Measurements from ENCODE around the gene CD320.
"Not testable (repeated sequence)": the region's sequence is repeated elsewhere in the genome, so short reads cannot be mapped to it uniquely, and the experiment has no call there.

Gene CD320

GRCh38 chr19:8342684-8343482 is 34.7 kb upstream of the CD320 start, which contains the start of gene KANK3:
Gene KANK3 (minus strand): TSS chr19:8343262. CDS start chr19:8337828, 5,434 bp downstream.
- in situ Hi-C loops (cut with HindIII; ENCODE audit: low sequenced_read_pairs) = no loop called here
- peak within 1 kb of the TSS; percentile 40 for H3K4me3 ChIP-seq (ENCODE audit: low read depth, low read length)
- peak; percentile 93 for DNase-seq (ENCODE audit: low read depth, low spot score)
- no peak for TF ChIP-seq CTCF (IDR thresholded peaks at IDR 0.05; ENCODE audit: low read depth, low read length)

- no peak for DNase-seq (ENCODE audit: low read depth, low spot score)
- in situ Hi-C loops (cut with HindIII; ENCODE audit: low sequenced_read_pairs) = no loop called here
- H3K4me3 ChIP-seq (ENCODE audit: low read depth, low read length) = no peak overlapping the region
- no peak for TF ChIP-seq CTCF (IDR thresholded peaks at IDR 0.05; ENCODE audit: low read depth, low read length)
Observed at GRCh38 chr19:8342316-8342683, 34.1 kb upstream of the CD320 start.

GRCh38 chr19:8341504-8341903 is 33.3 kb upstream of the CD320 start:
- DNase-seq (ENCODE audit: low read depth, low spot score); in situ Hi-C loops (cut with HindIII; ENCODE audit: low sequenced_read_pairs); H3K4me3 ChIP-seq (ENCODE audit: low read depth, low read length): not testable (repeated sequence)

- in situ Hi-C loops (cut with HindIII; ENCODE audit: low sequenced_read_pairs) = no loop called here
- TF ChIP-seq CTCF (IDR thresholded peaks at IDR 0.05; ENCODE audit: low read depth, low read length) = no peak
- H3K4me3 ChIP-seq (ENCODE audit: low read depth, low read length) = no peak overlapping the region
- no peak for DNase-seq (ENCODE audit: low read depth, low spot score)
Observed at GRCh38 chr19:8340341-8341096, 32.4 kb upstream of the CD320 start.

GRCh38 chr19:8338835-8339234 is 30.7 kb upstream of the CD320 start:
- H3K4me3 ChIP-seq (ENCODE audit: low read depth, low read length) = no peak overlapping the region
- no peak for TF ChIP-seq CTCF (IDR thresholded peaks at IDR 0.05; ENCODE audit: low read depth, low read length)
- in situ Hi-C loops (cut with HindIII; ENCODE audit: low sequenced_read_pairs) = no loop called here
- DNase-seq (ENCODE audit: low read depth, low spot score) = no peak

GRCh38 chr19:8337728-8338127 is 29.6 kb upstream of the CD320 start:
- H3K4me3 ChIP-seq (ENCODE audit: low read depth, low read length) = no peak overlapping the region
- TF ChIP-seq CTCF (IDR thresholded peaks at IDR 0.05; ENCODE audit: low read depth, low read length) = no peak
- no peak for DNase-seq (ENCODE audit: low read depth, low spot score)
- in situ Hi-C loops (cut with HindIII; ENCODE audit: low sequenced_read_pairs) = no loop called here

- TF ChIP-seq CTCF (IDR thresholded peaks at IDR 0.05; ENCODE audit: low read depth, low read length) = no peak
- H3K4me3 ChIP-seq (ENCODE audit: low read depth, low read length) = no peak overlapping the region
- DNase-seq (ENCODE audit: low read depth, low spot score) = no peak
- in situ Hi-C loops (cut with HindIII; ENCODE audit: low sequenced_read_pairs) = no loop called here
Observed at GRCh38 chr19:8336660-8337059, 28.5 kb upstream of the CD320 start.
